Measurements from ENCODE around the gene BMERB1. TPM values are rescaled to one million over a fixed set of nuclear protein-coding genes. Genes with fewer than 3 reads are reported as not detected.

Gene BMERB1
- total and polyA plus RNA-seq, 9 of the 15 experiments (the other 6 are each of a cell fraction or from before 2014, with no cell fraction given) = 0.29 to 2.9 (median 0.94) TPM

DNA sequence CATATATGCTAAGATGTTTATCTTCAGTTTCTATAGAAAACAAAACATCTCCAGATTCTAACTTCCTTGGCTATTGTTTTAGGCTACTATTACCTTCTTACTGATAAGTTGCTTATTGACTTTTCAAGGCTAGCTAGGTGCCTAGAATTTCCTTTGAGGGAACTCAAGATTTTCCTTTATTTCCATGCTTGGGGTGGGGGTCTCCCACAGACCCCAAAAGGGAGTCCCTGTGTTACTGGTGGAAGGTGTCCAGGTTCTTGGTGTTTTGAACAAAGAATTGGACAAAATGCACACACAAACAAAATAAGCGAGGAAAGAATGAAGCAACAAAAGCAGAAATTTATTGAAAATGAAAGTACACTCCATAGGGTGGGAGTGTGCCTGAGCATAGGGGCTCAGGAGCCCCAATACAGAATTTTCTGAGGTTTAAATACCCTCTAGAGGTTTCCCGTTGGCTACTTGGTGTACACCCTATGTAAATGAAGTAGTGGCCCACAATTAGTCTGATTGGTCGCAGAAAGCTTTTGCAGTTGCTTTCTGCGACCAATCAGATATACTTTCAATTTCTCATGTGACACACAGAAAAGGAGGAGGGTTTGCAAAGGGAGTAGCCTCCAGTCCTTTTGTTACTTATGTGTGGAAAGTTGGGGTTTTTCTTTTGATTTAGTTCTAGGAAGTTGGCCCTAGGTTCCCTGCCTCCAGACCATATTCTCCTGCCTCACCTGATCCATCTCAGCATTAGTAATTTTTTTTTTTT lies 141.1 kb downstream of the BMERB1 start (continued):
- TF ChIP-seq, protein P1, sequence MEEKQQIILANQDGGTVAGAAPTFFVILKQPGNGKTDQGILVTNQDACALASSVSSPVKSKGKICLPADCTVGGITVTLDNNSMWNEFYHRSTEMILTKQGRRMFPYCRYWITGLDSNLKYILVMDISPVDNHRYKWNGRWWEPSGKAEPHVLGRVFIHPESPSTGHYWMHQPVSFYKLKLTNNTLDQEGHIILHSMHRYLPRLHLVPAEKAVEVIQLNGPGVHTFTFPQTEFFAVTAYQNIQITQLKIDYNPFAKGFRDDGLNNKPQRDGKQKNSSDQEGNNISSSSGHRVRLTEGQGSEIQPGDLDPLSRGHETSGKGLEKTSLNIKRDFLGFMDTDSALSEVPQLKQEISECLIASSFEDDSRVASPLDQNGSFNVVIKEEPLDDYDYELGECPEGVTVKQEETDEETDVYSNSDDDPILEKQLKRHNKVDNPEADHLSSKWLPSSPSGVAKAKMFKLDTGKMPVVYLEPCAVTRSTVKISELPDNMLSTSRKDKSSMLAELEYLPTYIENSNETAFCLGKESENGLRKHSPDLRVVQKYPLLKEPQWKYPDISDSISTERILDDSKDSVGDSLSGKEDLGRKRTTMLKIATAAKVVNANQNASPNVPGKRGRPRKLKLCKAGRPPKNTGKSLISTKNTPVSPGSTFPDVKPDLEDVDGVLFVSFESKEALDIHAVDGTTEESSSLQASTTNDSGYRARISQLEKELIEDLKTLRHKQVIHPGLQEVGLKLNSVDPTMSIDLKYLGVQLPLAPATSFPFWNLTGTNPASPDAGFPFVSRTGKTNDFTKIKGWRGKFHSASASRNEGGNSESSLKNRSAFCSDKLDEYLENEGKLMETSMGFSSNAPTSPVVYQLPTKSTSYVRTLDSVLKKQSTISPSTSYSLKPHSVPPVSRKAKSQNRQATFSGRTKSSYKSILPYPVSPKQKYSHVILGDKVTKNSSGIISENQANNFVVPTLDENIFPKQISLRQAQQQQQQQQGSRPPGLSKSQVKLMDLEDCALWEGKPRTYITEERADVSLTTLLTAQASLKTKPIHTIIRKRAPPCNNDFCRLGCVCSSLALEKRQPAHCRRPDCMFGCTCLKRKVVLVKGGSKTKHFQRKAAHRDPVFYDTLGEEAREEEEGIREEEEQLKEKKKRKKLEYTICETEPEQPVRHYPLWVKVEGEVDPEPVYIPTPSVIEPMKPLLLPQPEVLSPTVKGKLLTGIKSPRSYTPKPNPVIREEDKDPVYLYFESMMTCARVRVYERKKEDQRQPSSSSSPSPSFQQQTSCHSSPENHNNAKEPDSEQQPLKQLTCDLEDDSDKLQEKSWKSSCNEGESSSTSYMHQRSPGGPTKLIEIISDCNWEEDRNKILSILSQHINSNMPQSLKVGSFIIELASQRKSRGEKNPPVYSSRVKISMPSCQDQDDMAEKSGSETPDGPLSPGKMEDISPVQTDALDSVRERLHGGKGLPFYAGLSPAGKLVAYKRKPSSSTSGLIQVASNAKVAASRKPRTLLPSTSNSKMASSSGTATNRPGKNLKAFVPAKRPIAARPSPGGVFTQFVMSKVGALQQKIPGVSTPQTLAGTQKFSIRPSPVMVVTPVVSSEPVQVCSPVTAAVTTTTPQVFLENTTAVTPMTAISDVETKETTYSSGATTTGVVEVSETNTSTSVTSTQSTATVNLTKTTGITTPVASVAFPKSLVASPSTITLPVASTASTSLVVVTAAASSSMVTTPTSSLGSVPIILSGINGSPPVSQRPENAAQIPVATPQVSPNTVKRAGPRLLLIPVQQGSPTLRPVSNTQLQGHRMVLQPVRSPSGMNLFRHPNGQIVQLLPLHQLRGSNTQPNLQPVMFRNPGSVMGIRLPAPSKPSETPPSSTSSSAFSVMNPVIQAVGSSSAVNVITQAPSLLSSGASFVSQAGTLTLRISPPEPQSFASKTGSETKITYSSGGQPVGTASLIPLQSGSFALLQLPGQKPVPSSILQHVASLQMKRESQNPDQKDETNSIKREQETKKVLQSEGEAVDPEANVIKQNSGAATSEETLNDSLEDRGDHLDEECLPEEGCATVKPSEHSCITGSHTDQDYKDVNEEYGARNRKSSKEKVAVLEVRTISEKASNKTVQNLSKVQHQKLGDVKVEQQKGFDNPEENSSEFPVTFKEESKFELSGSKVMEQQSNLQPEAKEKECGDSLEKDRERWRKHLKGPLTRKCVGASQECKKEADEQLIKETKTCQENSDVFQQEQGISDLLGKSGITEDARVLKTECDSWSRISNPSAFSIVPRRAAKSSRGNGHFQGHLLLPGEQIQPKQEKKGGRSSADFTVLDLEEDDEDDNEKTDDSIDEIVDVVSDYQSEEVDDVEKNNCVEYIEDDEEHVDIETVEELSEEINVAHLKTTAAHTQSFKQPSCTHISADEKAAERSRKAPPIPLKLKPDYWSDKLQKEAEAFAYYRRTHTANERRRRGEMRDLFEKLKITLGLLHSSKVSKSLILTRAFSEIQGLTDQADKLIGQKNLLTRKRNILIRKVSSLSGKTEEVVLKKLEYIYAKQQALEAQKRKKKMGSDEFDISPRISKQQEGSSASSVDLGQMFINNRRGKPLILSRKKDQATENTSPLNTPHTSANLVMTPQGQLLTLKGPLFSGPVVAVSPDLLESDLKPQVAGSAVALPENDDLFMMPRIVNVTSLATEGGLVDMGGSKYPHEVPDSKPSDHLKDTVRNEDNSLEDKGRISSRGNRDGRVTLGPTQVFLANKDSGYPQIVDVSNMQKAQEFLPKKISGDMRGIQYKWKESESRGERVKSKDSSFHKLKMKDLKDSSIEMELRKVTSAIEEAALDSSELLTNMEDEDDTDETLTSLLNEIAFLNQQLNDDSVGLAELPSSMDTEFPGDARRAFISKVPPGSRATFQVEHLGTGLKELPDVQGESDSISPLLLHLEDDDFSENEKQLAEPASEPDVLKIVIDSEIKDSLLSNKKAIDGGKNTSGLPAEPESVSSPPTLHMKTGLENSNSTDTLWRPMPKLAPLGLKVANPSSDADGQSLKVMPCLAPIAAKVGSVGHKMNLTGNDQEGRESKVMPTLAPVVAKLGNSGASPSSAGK (IDR thresholded peaks at IDR 0.05) = peak; percentile 6; the same call in 1 of the 2 replicates
- TF ChIP-seq POLR2H (tag; IDR thresholded peaks at IDR 0.05; ENCODE audit: low read depth) = peak; percentile 91
- TF ChIP-seq ZNF324 (CRISPR knock-in tag; IDR thresholded peaks at IDR 0.05) = no peak
- TF ChIP-seq HIVEP1 (CRISPR knock-in tag; IDR thresholded peaks at IDR 0.05) = no peak
- peak; percentile 50; the same call in 1 of the 2 replicates for TF ChIP-seq ZFP1 (CRISPR knock-in tag; IDR thresholded peaks at IDR 0.05)
- TF ChIP-seq, protein P2, sequence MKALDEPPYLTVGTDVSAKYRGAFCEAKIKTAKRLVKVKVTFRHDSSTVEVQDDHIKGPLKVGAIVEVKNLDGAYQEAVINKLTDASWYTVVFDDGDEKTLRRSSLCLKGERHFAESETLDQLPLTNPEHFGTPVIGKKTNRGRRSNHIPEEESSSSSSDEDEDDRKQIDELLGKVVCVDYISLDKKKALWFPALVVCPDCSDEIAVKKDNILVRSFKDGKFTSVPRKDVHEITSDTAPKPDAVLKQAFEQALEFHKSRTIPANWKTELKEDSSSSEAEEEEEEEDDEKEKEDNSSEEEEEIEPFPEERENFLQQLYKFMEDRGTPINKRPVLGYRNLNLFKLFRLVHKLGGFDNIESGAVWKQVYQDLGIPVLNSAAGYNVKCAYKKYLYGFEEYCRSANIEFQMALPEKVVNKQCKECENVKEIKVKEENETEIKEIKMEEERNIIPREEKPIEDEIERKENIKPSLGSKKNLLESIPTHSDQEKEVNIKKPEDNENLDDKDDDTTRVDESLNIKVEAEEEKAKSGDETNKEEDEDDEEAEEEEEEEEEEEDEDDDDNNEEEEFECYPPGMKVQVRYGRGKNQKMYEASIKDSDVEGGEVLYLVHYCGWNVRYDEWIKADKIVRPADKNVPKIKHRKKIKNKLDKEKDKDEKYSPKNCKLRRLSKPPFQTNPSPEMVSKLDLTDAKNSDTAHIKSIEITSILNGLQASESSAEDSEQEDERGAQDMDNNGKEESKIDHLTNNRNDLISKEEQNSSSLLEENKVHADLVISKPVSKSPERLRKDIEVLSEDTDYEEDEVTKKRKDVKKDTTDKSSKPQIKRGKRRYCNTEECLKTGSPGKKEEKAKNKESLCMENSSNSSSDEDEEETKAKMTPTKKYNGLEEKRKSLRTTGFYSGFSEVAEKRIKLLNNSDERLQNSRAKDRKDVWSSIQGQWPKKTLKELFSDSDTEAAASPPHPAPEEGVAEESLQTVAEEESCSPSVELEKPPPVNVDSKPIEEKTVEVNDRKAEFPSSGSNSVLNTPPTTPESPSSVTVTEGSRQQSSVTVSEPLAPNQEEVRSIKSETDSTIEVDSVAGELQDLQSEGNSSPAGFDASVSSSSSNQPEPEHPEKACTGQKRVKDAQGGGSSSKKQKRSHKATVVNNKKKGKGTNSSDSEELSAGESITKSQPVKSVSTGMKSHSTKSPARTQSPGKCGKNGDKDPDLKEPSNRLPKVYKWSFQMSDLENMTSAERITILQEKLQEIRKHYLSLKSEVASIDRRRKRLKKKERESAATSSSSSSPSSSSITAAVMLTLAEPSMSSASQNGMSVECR (CRISPR knock-in tag; IDR thresholded peaks at IDR 0.05) = no peak
- no peak for TF ChIP-seq CHD1 (IDR thresholded peaks at IDR 0.05; ENCODE audit: low read length)
- TF ChIP-seq, protein P3, sequence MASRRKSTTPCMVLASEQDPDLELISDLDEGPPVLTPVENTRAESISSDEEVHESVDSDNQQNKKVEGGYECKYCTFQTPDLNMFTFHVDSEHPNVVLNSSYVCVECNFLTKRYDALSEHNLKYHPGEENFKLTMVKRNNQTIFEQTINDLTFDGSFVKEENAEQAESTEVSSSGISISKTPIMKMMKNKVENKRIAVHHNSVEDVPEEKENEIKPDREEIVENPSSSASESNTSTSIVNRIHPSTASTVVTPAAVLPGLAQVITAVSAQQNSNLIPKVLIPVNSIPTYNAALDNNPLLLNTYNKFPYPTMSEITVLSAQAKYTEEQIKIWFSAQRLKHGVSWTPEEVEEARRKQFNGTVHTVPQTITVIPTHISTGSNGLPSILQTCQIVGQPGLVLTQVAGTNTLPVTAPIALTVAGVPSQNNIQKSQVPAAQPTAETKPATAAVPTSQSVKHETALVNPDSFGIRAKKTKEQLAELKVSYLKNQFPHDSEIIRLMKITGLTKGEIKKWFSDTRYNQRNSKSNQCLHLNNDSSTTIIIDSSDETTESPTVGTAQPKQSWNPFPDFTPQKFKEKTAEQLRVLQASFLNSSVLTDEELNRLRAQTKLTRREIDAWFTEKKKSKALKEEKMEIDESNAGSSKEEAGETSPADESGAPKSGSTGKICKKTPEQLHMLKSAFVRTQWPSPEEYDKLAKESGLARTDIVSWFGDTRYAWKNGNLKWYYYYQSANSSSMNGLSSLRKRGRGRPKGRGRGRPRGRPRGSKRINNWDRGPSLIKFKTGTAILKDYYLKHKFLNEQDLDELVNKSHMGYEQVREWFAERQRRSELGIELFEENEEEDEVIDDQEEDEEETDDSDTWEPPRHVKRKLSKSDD (conservative IDR thresholded peaks at IDR 0.05; ENCODE audit: low read length) = no peak

Measured in K562 (cell line).